Neuronal stem cell (in vitro differentiated cells): ENCODE measurements around the gene IGSF21. TPM values are rescaled to one million over a fixed set of nuclear protein-coding genes. Genes with fewer than 3 reads are reported as not detected.

Source experiments
- DNase-seq: peaks from one replicate; pipeline ENCODE4 v3.0.0-alpha.2; 2013; ENCODE audit warnings: low spot score
- H2AFZ ChIP-seq: one replicate; pipeline ENCODE4 v1.6.1; 2013; ENCODE audit warnings: mild to moderate bottlenecking, low read length, inconsistent platforms
- H2AK5ac ChIP-seq: 2 replicates; pipeline ENCODE4 v1.6.1; 2013; ENCODE audit warnings: low read depth, mild to moderate bottlenecking, inconsistent platforms, low read length, moderate library complexity, mixed read lengths
- H2BK120ac ChIP-seq: 2 replicates; pipeline ENCODE4 v1.6.1; 2013; ENCODE audit warnings: low read depth, mild to moderate bottlenecking, inconsistent platforms, low read length, moderate library complexity, mixed read lengths
- H2BK12ac ChIP-seq: one replicate; pipeline ENCODE4 v1.6.1; 2013; ENCODE audit warnings: low read length, inconsistent platforms
- H2BK15ac ChIP-seq: 2 replicates; pipeline ENCODE4 v1.6.1; 2013; ENCODE audit warnings: mild to moderate bottlenecking, low read length, inconsistent platforms, mixed read lengths
- H2BK5ac ChIP-seq: one replicate; pipeline ENCODE4 v1.6.1; 2013; ENCODE audit warnings: inconsistent platforms, mild to moderate bottlenecking, low read length, moderate library complexity
- H3K14ac ChIP-seq: one replicate; pipeline ENCODE4 v1.6.1; 2013; ENCODE audit warnings: low read length, inconsistent platforms
- H3K18ac ChIP-seq: 2 replicates; pipeline ENCODE4 v1.6.1; 2013; ENCODE audit warnings: low read length, inconsistent platforms
- H3K23ac ChIP-seq: 2 replicates; pipeline ENCODE4 v1.6.1; 2013; ENCODE audit warnings: low read depth, mild to moderate bottlenecking, mixed read lengths, low read length, inconsistent platforms; ENCODE audit not compliant: poor library complexity
- H3K27ac ChIP-seq: replicated peaks from 3 replicates; pipeline ENCODE4 v1.5.1; 2013; ENCODE audit warnings: low read length, inconsistent platforms
- H3K27me3 ChIP-seq, 3 experiments: 2 replicates each; pipeline ENCODE4 v1.6.1; 2013; ENCODE audit warnings: low read length in 3 of 3, mild to moderate bottlenecking in 2 of 3, inconsistent platforms in 1 of 3, low read depth in 1 of 3, mixed read lengths in 1 of 3, moderate library complexity in 1 of 3; ENCODE audit not compliant: control insufficient read depth in 3 of 3, insufficient read depth in 3 of 3
- H3K36me3 ChIP-seq, 2 donors: replicated peaks in 1 of 2; 2 replicates each; pipeline ENCODE4 v1.6.1; 2013; ENCODE audit warnings: low read length in 2 of 2; ENCODE audit not compliant: control insufficient read depth in 2 of 2, insufficient read depth in 2 of 2
- H3K4ac ChIP-seq: 2 replicates; pipeline ENCODE4 v1.6.1; 2013; ENCODE audit warnings: inconsistent platforms, mild to moderate bottlenecking, low read length, moderate library complexity
- H3K4me1 ChIP-seq, 2 donors: 1 replicate in 1 of 2; 2 replicates in 1 of 2; pipeline ENCODE4 v1.6.1; 2013; ENCODE audit warnings: low read length in 2 of 2, low read depth in 1 of 2; ENCODE audit not compliant: control insufficient read depth in 2 of 2, insufficient read depth in 1 of 2
- H3K4me2 ChIP-seq: one replicate; pipeline ENCODE4 v1.6.1; 2013; ENCODE audit warnings: mild to moderate bottlenecking, low read length, inconsistent platforms; ENCODE audit not compliant: insufficient read depth, poor library complexity, severe bottlenecking
- H3K4me3 ChIP-seq, 2 donors: 2 replicates each; pipeline ENCODE4 v1.5.1; 2013; ENCODE audit warnings: low read length in 2 of 2, mild to moderate bottlenecking in 2 of 2, inconsistent platforms in 1 of 2, moderate library complexity in 1 of 2
- H3K79me1 ChIP-seq: one replicate; pipeline ENCODE4 v1.6.1; 2013; ENCODE audit warnings: low read depth, mild to moderate bottlenecking, inconsistent platforms, low read length, moderate library complexity
- H3K9ac ChIP-seq: one replicate; pipeline ENCODE4 v1.6.1; 2013; ENCODE audit warnings: mild to moderate bottlenecking, low read depth, low read length, inconsistent platforms; ENCODE audit not compliant: poor library complexity
- H3K9me3 ChIP-seq, 2 donors: replicated peaks in 1 of 2; 2 replicates each; pipeline versions ENCODE3 to v1.6.1; 2013; ENCODE audit warnings: low read length in 2 of 2, mild to moderate bottlenecking in 2 of 2, inconsistent platforms in 1 of 2, low read depth in 1 of 2, mixed read lengths in 1 of 2, moderate library complexity in 1 of 2; ENCODE audit not compliant: control insufficient read depth in 2 of 2, insufficient read depth in 1 of 2
- H4K8ac ChIP-seq: one replicate; pipeline ENCODE4 v1.6.1; 2013; ENCODE audit warnings: low read depth, mild to moderate bottlenecking, inconsistent platforms, low read length, moderate library complexity
- H4K91ac ChIP-seq: one replicate; pipeline ENCODE4 v1.6.1; 2013; ENCODE audit warnings: low read length, low read depth, mild to moderate bottlenecking, inconsistent platforms; ENCODE audit not compliant: poor library complexity
- WGBS, 2 donors: extraction: QIAGEN DNeasy Blood & Tissue Kit; methylation state at CpG; one replicate each; pipeline ENCODE4 v1.1.7; 2013; ENCODE audit warnings: missing lambda C conversion rate in 2 of 2, mixed read lengths in 1 of 2; ENCODE audit not compliant: insufficient read length in 2 of 2, insufficient replicate concordance in 1 of 2; ENCODE audit errors: extremely low coverage in 2 of 2; 5-methylcytosine and 5-hydroxymethylcytosine counted together
- polyA plus RNA-seq, 2 experiments: library from polyadenylated mRNA; stranded (reverse); fragments of 200-250 nt; gene quantifications; one replicate each; pipeline ENCODE4 v1.2.3, GENCODE V29; 2013

The IGSF21 gene
- 5.2 TPM for polyA plus RNA-seq (2013, experiment 1 of 2)
- polyA plus RNA-seq (2013, experiment 2 of 2), result 5.5 TPM

- peak within 1 kb of the TSS; percentile 1 for H3K23ac ChIP-seq
- no peak within 1 kb of the TSS for H3K4ac ChIP-seq
- no peak within 1 kb of the TSS for H2BK15ac ChIP-seq
- no peak within 1 kb of the TSS for H2BK12ac ChIP-seq
- H3K9me3 ChIP-seq, result peaks cover 0 to 2% of the 10 kb centered on the region in 2 donors
- H3K36me3 ChIP-seq, result no peaks in the 10 kb centered on the region
- H3K18ac ChIP-seq, result peak within 1 kb of the TSS; percentile 69
- peak within 1 kb of the TSS in 1 of 2 donors; percentile 78 for H3K4me3 ChIP-seq
- H3K4me1 ChIP-seq, result peaks cover 0 to 29% of the 10 kb centered on the region in 2 donors
- H2AFZ ChIP-seq, result no peak within 1 kb of the TSS
- peak within 1 kb of the TSS; percentile 90 for H3K4me2 ChIP-seq
- H3K27ac ChIP-seq, result no peak within 1 kb of the TSS
- H2BK5ac ChIP-seq, result no peak within 1 kb of the TSS
- no CpG with 5 or more reads among the region's 108 CpGs for WGBS, 2 donors
- no peak within 1 kb of the TSS for H2AK5ac ChIP-seq
- DNase-seq, result no peak
- H3K9ac ChIP-seq, result peak within 1 kb of the TSS; percentile 13
- H4K8ac ChIP-seq, result no peak within 1 kb of the TSS
- peaks cover 15 to 73% (median 41%) of the 10 kb centered on the region in 3 experiments for H3K27me3 ChIP-seq
- H3K14ac ChIP-seq, result no peak within 1 kb of the TSS
- no peak within 1 kb of the TSS for H4K91ac ChIP-seq
- H3K79me1 ChIP-seq, result peaks cover 4% of the 10 kb centered on the region
- no peak within 1 kb of the TSS for H2BK120ac ChIP-seq
Measured at GRCh38 chr1:18107369-18108298, at the start of gene IGSF21. Gene IGSF21, plus strand, starts transcription at chr1:18107798. Its CDS starts 331 bp downstream, at chr1:18108129.

- Histone ChIP-seq H3K4ac (no peak overlapping the region), H3K36me3 (no peaks in the 10 kb centered on the region), H2BK5ac (no peak overlapping the region), H3K27me3 (peaks cover 0 to 2% (median 0%) of the 10 kb centered on the region in 3 experiments), H2BK15ac (no peak overlapping the region), H3K14ac (no peak overlapping the region), H2AK5ac (no peak overlapping the region), H3K4me1 (peaks cover 0 to 18% of the 10 kb centered on the region in 2 donors), H2BK12ac (peak overlapping the region; percentile 30), H4K91ac (no peak overlapping the region), H2BK120ac (no peak overlapping the region), H3K18ac (no peak overlapping the region), H3K27ac (no peak overlapping the region), H3K23ac (no peak overlapping the region), H3K4me3 (no peak overlapping the region), H3K79me1 (no peaks in the 10 kb centered on the region), H4K8ac (no peak overlapping the region), H3K9ac (no peak overlapping the region), H3K9me3 (no peaks in the 10 kb centered on the region), H2AFZ (no peak overlapping the region), H3K4me2 (no peak overlapping the region)
- no CpG with 5 or more reads among the region's 16 CpGs for WGBS, 2 donors
- peak; percentile 31 for DNase-seq
Measured at GRCh38 chr1:18058206-18058921, 49.2 kb upstream of the IGSF21 start.

- no peak overlapping the region for H2BK5ac ChIP-seq
- H3K4ac ChIP-seq, result no peak overlapping the region
- H3K79me1 ChIP-seq, result no peaks in the 10 kb centered on the region
- no peak overlapping the region for H3K23ac ChIP-seq
- H4K8ac ChIP-seq, result no peak overlapping the region
- no peaks in the 10 kb centered on the region for H3K9me3 ChIP-seq
- H3K14ac ChIP-seq, result no peak overlapping the region
- no peak overlapping the region for H3K4me3 ChIP-seq
- no peaks in the 10 kb centered on the region for H3K36me3 ChIP-seq
- peaks cover 0 to 2% (median 0%) of the 10 kb centered on the region in 3 experiments for H3K27me3 ChIP-seq
- peaks cover 0 to 18% of the 10 kb centered on the region in 2 donors for H3K4me1 ChIP-seq
- no peak overlapping the region for H3K18ac ChIP-seq
- no peak for DNase-seq
- no peak overlapping the region for H2BK12ac ChIP-seq
- H3K9ac ChIP-seq, result no peak overlapping the region
- H2AFZ ChIP-seq, result no peak overlapping the region
- H4K91ac ChIP-seq, result no peak overlapping the region
- H2BK15ac ChIP-seq, result no peak overlapping the region
- H3K4me2 ChIP-seq, result no peak overlapping the region
- no peak overlapping the region for H2AK5ac ChIP-seq
- WGBS, 2 donors, result no CpG with 5 or more reads among the region's 7 CpGs
- H2BK120ac ChIP-seq, result no peak overlapping the region
- no peak overlapping the region for H3K27ac ChIP-seq
Measured at GRCh38 chr1:18058981-18059605, 48.5 kb upstream of the IGSF21 start.
